ENCODE measurements around the gene ZNF106.

Gene ZNF106

DNA sequence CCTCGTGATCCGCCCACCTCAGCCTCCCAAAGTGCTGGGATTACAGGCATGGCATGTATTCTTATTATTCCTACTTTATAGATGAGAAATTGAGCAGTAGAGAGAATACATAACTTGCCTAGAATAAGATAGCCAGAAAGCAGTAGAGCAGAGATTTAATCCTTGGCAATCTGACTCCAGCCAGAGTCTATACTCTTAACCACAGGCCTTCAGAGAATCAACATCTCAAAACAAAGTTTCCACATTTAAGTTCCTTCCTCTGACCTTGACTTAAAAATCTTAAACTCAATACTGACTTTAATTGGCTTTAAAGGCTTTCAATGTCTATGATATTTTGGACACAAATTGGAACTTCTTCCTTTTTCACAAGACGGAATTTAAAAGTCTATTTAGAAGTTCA is 37.1 kb downstream of the ZNF106 start:
- no peak for DNase-seq (ENCODE audit: low read depth, low spot score)
- no peak overlapping the region for H3K4me3 ChIP-seq (ENCODE audit: low read depth, low read length)
- CTCF ChIA-PET = interaction anchor here (0.9 to 1.6 kb wide), 3 partner anchors 9 to 370 kb away, joined by 3 read pairs; no protein-coding TSS in a partner anchor
- TF ChIP-seq, protein P1, sequence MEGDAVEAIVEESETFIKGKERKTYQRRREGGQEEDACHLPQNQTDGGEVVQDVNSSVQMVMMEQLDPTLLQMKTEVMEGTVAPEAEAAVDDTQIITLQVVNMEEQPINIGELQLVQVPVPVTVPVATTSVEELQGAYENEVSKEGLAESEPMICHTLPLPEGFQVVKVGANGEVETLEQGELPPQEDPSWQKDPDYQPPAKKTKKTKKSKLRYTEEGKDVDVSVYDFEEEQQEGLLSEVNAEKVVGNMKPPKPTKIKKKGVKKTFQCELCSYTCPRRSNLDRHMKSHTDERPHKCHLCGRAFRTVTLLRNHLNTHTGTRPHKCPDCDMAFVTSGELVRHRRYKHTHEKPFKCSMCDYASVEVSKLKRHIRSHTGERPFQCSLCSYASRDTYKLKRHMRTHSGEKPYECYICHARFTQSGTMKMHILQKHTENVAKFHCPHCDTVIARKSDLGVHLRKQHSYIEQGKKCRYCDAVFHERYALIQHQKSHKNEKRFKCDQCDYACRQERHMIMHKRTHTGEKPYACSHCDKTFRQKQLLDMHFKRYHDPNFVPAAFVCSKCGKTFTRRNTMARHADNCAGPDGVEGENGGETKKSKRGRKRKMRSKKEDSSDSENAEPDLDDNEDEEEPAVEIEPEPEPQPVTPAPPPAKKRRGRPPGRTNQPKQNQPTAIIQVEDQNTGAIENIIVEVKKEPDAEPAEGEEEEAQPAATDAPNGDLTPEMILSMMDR (IDR thresholded peaks at IDR 0.05; ENCODE audit: insufficient read depth, low read length, missing control alignments) = no peak
- POLR2A ChIA-PET = no interaction called here

DNA sequence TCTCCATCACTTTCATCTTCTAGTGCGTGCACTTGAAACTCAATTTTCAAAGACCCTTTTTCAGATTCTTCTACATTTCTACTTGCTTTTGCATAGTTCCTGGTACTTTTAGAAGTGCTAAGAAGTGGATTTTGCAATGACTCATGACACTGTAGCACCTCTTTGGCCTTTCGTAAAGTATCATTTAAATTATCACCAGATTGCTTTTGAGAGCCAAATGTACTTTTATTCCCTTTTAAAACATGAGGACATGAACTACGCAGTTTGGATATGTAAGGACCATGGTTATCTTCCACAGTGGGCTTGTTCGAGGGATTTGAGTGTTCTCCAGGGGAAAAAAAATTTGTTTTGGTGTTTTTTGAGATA is 40.5 kb downstream of the ZNF106 start:
- TF ChIP-seq, protein P1 (IDR thresholded peaks at IDR 0.05; ENCODE audit: insufficient read depth, low read length, missing control alignments) = no peak
- CTCF ChIA-PET = no interaction called here
- POLR2A ChIA-PET = no interaction called here
- DNase-seq (ENCODE audit: low read depth, low spot score) = no peak
- no peak overlapping the region for H3K4me3 ChIP-seq (ENCODE audit: low read depth, low read length)

DNA sequence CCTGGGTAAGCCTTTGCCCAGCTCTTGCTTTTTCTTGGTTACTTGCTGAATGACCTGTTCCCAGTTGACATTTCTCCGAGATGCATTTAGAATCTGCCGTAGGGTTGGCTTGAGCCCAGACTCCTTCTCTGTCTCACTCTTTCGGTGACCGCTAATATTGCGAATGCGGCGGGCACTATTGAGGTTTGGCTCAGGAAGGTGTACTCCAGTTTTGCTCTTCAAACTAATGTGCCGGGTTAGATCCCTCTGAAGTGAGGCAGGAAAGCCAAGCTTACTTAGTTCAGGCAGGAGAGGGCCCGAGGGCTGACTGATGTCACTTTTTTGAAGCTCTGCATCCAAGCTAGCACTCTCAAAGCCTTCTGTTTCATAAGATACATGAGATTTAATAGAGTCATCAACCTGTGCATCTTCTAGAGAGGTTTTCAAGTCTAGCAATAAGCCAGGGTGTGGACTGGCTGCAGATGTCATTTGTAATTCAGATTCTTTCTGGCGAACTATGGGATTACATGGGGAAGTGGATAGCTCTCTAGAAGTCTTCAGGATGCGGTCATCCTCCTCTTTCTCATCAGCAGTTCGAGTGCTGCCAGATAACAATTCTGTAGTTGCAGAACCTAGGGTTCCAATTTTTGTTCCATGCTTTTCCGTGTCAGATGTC is 41.0 kb downstream of the ZNF106 start:
- TF ChIP-seq, protein P1 (IDR thresholded peaks at IDR 0.05; ENCODE audit: insufficient read depth, low read length, missing control alignments) = no peak
- ChIA-PET POLR2A (no interaction called here), CTCF (no interaction called here)
- no peak for DNase-seq (ENCODE audit: low read depth, low spot score)
- no peak overlapping the region for H3K4me3 ChIP-seq (ENCODE audit: low read depth, low read length)

DNA sequence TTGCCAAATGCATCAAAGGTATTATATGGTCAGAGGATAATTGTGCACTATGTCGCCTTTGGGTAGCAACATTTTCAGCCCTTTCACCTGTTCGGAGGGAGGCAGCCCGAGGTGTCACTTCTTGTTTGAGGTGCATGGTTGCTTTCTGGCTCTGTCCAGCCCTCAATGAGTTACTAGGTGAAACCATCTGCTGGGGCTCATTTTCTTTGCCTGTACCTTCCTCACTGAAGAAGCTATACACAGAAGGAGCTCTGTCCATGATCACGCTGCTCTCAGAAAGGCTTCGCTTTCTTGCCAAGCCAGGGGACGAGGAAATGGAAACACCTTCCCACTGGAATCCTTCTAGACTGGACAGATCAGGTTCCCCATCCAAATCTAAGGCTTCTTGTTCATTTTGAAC is 42.7 kb downstream of the ZNF106 start:
- no peak overlapping the region for H3K4me3 ChIP-seq (ENCODE audit: low read depth, low read length)
- ChIA-PET POLR2A (no interaction called here), CTCF (no interaction called here)
- TF ChIP-seq, protein P1 (IDR thresholded peaks at IDR 0.05; ENCODE audit: insufficient read depth, low read length, missing control alignments) = no peak
- no peak for DNase-seq (ENCODE audit: low read depth, low spot score)

DNA sequence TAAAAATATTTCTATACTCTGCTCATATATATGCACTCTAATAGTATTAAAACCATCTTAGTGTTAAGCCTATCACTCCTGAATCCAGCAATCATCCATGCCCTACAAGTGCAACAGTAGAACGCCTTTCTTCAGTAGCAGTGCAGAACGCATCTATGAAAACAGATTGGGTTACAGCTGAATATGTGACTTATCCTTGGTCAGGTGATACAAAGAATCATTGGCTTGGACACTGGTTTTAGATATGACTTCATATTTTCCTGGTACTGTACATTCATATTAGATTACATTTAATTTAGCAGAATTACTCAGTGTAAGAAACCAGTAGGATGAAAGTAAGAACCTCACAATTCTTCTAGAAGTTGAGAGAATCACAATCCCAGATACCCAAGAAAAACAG is 43.3 kb downstream of the ZNF106 start:
- no peak for DNase-seq (ENCODE audit: low read depth, low spot score)
- CTCF ChIA-PET = interaction anchor here (1.4 kb wide), 1 partner anchor 23 kb away, joined by 3 read pairs; no protein-coding TSS in a partner anchor
- POLR2A ChIA-PET = no interaction called here
- H3K4me3 ChIP-seq (ENCODE audit: low read depth, low read length) = no peak overlapping the region
- TF ChIP-seq, protein P1 (IDR thresholded peaks at IDR 0.05; ENCODE audit: insufficient read depth, low read length, missing control alignments) = no peak

DNA sequence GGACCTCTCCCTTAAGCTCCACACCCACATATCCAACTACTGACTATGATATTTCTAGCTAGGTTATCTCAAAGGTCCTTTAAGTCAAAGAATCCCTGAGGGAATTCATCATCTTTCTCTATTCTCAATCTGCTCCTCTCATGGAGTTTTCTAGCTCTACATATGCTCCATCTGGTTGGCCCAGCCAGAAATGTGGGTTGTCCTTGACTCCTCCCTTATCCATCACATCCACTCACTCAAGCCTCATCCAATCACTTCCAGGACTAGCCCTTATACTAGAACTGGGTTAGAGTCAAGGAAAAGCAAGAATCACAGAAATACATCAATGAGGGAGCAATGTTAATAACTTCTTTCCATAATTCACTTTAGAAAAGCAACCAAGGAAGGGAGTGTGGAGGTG is 45.4 kb downstream of the ZNF106 start:
- CTCF ChIA-PET = interaction anchor here (1.0 to 1.1 kb wide), 2 partner anchors 8 to 171 kb away, joined by 3 read pairs; no protein-coding TSS in a partner anchor
- POLR2A ChIA-PET = no interaction called here

More for the DNA sequence above, 45.4 kb downstream of the ZNF106 start:
- DNase-seq (ENCODE audit: low read depth, low spot score) = no peak
- TF ChIP-seq, protein P1 (IDR thresholded peaks at IDR 0.05; ENCODE audit: insufficient read depth, low read length, missing control alignments) = no peak
- H3K4me3 ChIP-seq (ENCODE audit: low read depth, low read length) = no peak overlapping the region
